Activated CD8-positive, alpha-beta memory T cell treated with anti-CD3 and anti-CD28 coated beads, Interleukin-2, amount 50 U/mL, for 1 hour (primary cell): ENCODE data around the gene RIN3.
"Not testable (repeated sequence)": the region's sequence is repeated elsewhere in the genome, so short reads cannot be mapped to it uniquely, and the experiment has no call there.

Experiments used
- DNase-seq: peaks from one replicate; pipeline ENCODE4 v3.0.0-alpha.2; 2020; ENCODE audit errors: extremely low read depth

The RIN3 gene

GRCh38 chr14:92624764-92625163, 111.2 kb downstream of the RIN3 start:
- DNase-seq: no peak

- no peak for DNase-seq
Measured at GRCh38 chr14:92625213-92625612, 111.6 kb downstream of the RIN3 start.

GRCh38 chr14:92626041-92626440, 112.5 kb downstream of the RIN3 start:
- no peak for DNase-seq

GRCh38 chr14:92627707-92628215, 114.2 kb downstream of the RIN3 start:
- DNase-seq: no peak

- DNase-seq: no peak
Measured at GRCh38 chr14:92628636-92629035, 115.1 kb downstream of the RIN3 start.

- no peak for DNase-seq
Measured at GRCh38 chr14:92630367-92630766, 116.8 kb downstream of the RIN3 start.

- no peak for DNase-seq
Measured at GRCh38 chr14:92631098-92631497, 117.5 kb downstream of the RIN3 start.

GRCh38 chr14:92632546-92633273, 119.1 kb downstream of the RIN3 start:
- DNase-seq: no peak

GRCh38 chr14:92633274-92633616, 119.7 kb downstream of the RIN3 start:
- DNase-seq: no peak

GRCh38 chr14:92633724-92634123, 120.1 kb downstream of the RIN3 start:
- no peak for DNase-seq

GRCh38 chr14:92635031-92635430, 121.5 kb downstream of the RIN3 start:
- no peak for DNase-seq

GRCh38 chr14:92635896-92636295, 122.3 kb downstream of the RIN3 start:
- no peak for DNase-seq

- no peak for DNase-seq
Measured at GRCh38 chr14:92637228-92637627, 123.6 kb downstream of the RIN3 start.

- no peak for DNase-seq
Measured at GRCh38 chr14:92637864-92638263, 124.3 kb downstream of the RIN3 start.

GRCh38 chr14:92638266-92638665, 124.7 kb downstream of the RIN3 start:
- no peak for DNase-seq

- DNase-seq: no peak
Measured at GRCh38 chr14:92638904-92639303, 125.3 kb downstream of the RIN3 start.

- not testable (repeated sequence) for DNase-seq
Measured at GRCh38 chr14:92639472-92640117, 126.0 kb downstream of the RIN3 start.

- no peak for DNase-seq
Measured at GRCh38 chr14:92641306-92641705, 127.7 kb downstream of the RIN3 start.

- no peak for DNase-seq
Measured at GRCh38 chr14:92644171-92644969, 130.8 kb downstream of the RIN3 start.

- DNase-seq: no peak
Measured at GRCh38 chr14:92644970-92645515, 131.5 kb downstream of the RIN3 start.

GRCh38 chr14:92645841-92646478, 132.4 kb downstream of the RIN3 start:
- no peak for DNase-seq
